ENCODE results near the gene CCL18.
"Not testable (repeated sequence)": the region's sequence is repeated elsewhere in the genome, so short reads cannot be mapped to it uniquely, and the experiment has no call there.

Gene CCL18

GRCh38 chr17:36085765-36086164 is 21.7 kb downstream of the CCL18 start:
- Histone ChIP-seq H3K4me3 (ENCODE audit: insufficient read depth in 1 of 2, low read depth in 1 of 2, low read length in 2 of 2) (no peak overlapping the region), H3K18ac (ENCODE audit: low read depth in 1 of 2, low read length in 2 of 2) (no peak overlapping the region), H2AFZ (ENCODE audit: low read depth, low read length) (no peak overlapping the region), H2BK15ac (ENCODE audit: low read depth, poor library complexity, severe bottlenecking) (no peak overlapping the region), H3K9ac (ENCODE audit: low read length) (no peak overlapping the region), H2BK120ac (ENCODE audit: low read depth, low read length) (no peak overlapping the region), H3K79me1 (replicated peaks; ENCODE audit: low read length, poor library complexity, severe bottlenecking) (no peaks in the 10 kb centered on the region), H3K23ac (ENCODE audit: low read length in 2 of 2) (no peak overlapping the region), H2BK12ac (ENCODE audit: low read length in 2 of 2) (no peak overlapping the region), H3K4me1 (ENCODE audit: control insufficient read depth, insufficient read depth, low read depth, low read length) (no peaks in the 10 kb centered on the region), H4K8ac (ENCODE audit: low read length) (no peak overlapping the region), H4K91ac (ENCODE audit: low read length) (no peak overlapping the region), H3K27ac (ENCODE audit: low read length, poor library complexity, severe bottlenecking) (no peak overlapping the region), H3K36me3 (ENCODE audit: control insufficient read depth in 1 of 2, insufficient read depth in 2 of 2, low read depth in 1 of 2, low read length in 2 of 2) (no peaks in the 10 kb centered on the region), H3K9me3 (ENCODE audit: control insufficient read depth, low read length) (no peaks in the 10 kb centered on the region), H2AK5ac (ENCODE audit: low read length, severe bottlenecking) (no peak overlapping the region), H2BK5ac (ENCODE audit: low read depth, low read length, poor library complexity, severe bottlenecking) (no peak overlapping the region), H3K14ac (ENCODE audit: low read length in 2 of 2) (no peak overlapping the region), H3K4ac (ENCODE audit: low read depth in 1 of 2, low read length in 2 of 2) (no peak overlapping the region), H3K27me3 (ENCODE audit: control insufficient read depth in 1 of 2, insufficient read depth in 1 of 2, low read length in 2 of 2) (no peaks in the 10 kb centered on the region), H3K4me2 (ENCODE audit: low read length, poor library complexity, severe bottlenecking) (no peak overlapping the region)
- DNase-seq: no peak
- 50% methylated on average over 1 of the region's 1 CpG for WGBS

DNA sequence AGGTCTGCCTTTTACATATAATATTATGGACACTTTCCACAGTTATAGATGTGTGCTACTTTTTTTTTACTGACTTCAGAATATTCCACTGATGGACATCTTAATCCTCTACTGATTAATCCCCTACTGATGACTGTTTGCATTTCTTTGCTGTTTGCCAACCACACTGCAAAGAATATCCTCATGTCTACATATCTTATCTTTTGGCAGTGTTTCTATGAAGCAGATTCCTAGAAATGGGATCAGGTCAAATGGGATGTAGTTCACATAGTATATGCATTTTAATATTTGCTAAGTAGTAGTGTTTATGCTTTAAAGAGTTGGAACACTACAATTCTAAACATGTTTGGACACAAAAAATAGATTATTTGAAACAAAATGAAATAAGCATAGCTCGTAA is 22.7 kb downstream of the CCL18 start:
- 94% methylated on average over 1 of the region's 1 CpG for WGBS
- H2BK12ac ChIP-seq (ENCODE audit: low read length in 2 of 2): no peak overlapping the region
- H2AFZ ChIP-seq (ENCODE audit: low read depth, low read length): no peak overlapping the region
- H3K79me1 ChIP-seq (replicated peaks; ENCODE audit: low read length, poor library complexity, severe bottlenecking): no peaks in the 10 kb centered on the region
- H3K27me3 ChIP-seq (ENCODE audit: control insufficient read depth in 1 of 2, insufficient read depth in 1 of 2, low read length in 2 of 2): peaks cover 0 to 2% of the 10 kb centered on the region in 2 experiments
- no peak overlapping the region for H2BK120ac ChIP-seq (ENCODE audit: low read depth, low read length)
- no peak overlapping the region for H2AK5ac ChIP-seq (ENCODE audit: low read length, severe bottlenecking)
- H3K9me3 ChIP-seq (ENCODE audit: control insufficient read depth, low read length): no peaks in the 10 kb centered on the region
- no peak overlapping the region for H2BK5ac ChIP-seq (ENCODE audit: low read depth, low read length, poor library complexity, severe bottlenecking)
- H3K14ac ChIP-seq (ENCODE audit: low read length in 2 of 2): no peak overlapping the region
- H3K18ac ChIP-seq (ENCODE audit: low read depth in 1 of 2, low read length in 2 of 2): no peak overlapping the region
- H2BK15ac ChIP-seq (ENCODE audit: low read depth, poor library complexity, severe bottlenecking): no peak overlapping the region
- no peaks in the 10 kb centered on the region for H3K4me1 ChIP-seq (ENCODE audit: control insufficient read depth, insufficient read depth, low read depth, low read length)
- H3K27ac ChIP-seq (ENCODE audit: low read length, poor library complexity, severe bottlenecking): no peak overlapping the region
- no peak overlapping the region for H3K23ac ChIP-seq (ENCODE audit: low read length in 2 of 2)
- H3K4me2 ChIP-seq (ENCODE audit: low read length, poor library complexity, severe bottlenecking): no peak overlapping the region
- H3K4ac ChIP-seq (ENCODE audit: low read depth in 1 of 2, low read length in 2 of 2): no peak overlapping the region
- DNase-seq: no peak
- H3K36me3 ChIP-seq (ENCODE audit: control insufficient read depth in 1 of 2, insufficient read depth in 2 of 2, low read depth in 1 of 2, low read length in 2 of 2): no peaks in the 10 kb centered on the region
- no peak overlapping the region for H3K9ac ChIP-seq (ENCODE audit: low read length)
- H4K91ac ChIP-seq (ENCODE audit: low read length): no peak overlapping the region
- no peak overlapping the region for H4K8ac ChIP-seq (ENCODE audit: low read length)
- no peak overlapping the region for H3K4me3 ChIP-seq (ENCODE audit: insufficient read depth in 1 of 2, low read depth in 1 of 2, low read length in 2 of 2)

DNA sequence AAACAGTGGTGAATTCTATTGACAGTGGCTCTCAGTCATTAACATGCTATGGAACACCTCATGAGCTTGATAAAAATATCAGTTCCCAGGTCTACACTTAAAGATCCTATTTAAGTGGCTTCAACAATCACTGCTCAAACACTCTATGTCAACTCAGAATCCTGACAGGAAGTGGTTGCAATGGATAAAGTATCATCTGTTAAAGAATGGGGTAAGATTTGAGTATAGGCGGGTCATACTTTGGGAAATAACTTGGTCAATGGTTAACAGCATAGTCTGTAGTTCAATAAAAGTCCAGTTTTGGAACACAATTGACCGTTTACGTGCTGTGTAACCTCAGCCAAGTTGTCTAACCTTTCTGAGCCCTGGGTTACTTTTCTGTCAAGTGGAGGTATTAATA is 23.4 kb downstream of the CCL18 start:
- not testable (repeated sequence) for H2BK15ac ChIP-seq (ENCODE audit: low read depth, poor library complexity, severe bottlenecking); H3K4me2 ChIP-seq (ENCODE audit: low read length, poor library complexity, severe bottlenecking); H3K27me3 ChIP-seq (ENCODE audit: control insufficient read depth in 1 of 2, insufficient read depth in 1 of 2, low read length in 2 of 2); H3K27ac ChIP-seq (ENCODE audit: low read length, poor library complexity, severe bottlenecking); H3K18ac ChIP-seq (ENCODE audit: low read depth in 1 of 2, low read length in 2 of 2); H3K36me3 ChIP-seq (ENCODE audit: control insufficient read depth in 1 of 2, insufficient read depth in 2 of 2, low read depth in 1 of 2, low read length in 2 of 2); H3K4me1 ChIP-seq (ENCODE audit: control insufficient read depth, insufficient read depth, low read depth, low read length); H2BK120ac ChIP-seq (ENCODE audit: low read depth, low read length); H3K14ac ChIP-seq (ENCODE audit: low read length in 2 of 2); DNase-seq; H3K4ac ChIP-seq (ENCODE audit: low read depth in 1 of 2, low read length in 2 of 2); H2BK5ac ChIP-seq (ENCODE audit: low read depth, low read length, poor library complexity, severe bottlenecking); H2AK5ac ChIP-seq (ENCODE audit: low read length, severe bottlenecking); H4K8ac ChIP-seq (ENCODE audit: low read length); H3K4me3 ChIP-seq (ENCODE audit: insufficient read depth in 1 of 2, low read depth in 1 of 2, low read length in 2 of 2); H2AFZ ChIP-seq (ENCODE audit: low read depth, low read length); H4K91ac ChIP-seq (ENCODE audit: low read length); H3K9ac ChIP-seq (ENCODE audit: low read length); H3K23ac ChIP-seq (ENCODE audit: low read length in 2 of 2); H3K9me3 ChIP-seq (ENCODE audit: control insufficient read depth, low read length); H3K79me1 ChIP-seq (replicated peaks; ENCODE audit: low read length, poor library complexity, severe bottlenecking); H2BK12ac ChIP-seq (ENCODE audit: low read length in 2 of 2)
- WGBS: no CpG with 5 or more reads among the region's 3 CpGs

DNA sequence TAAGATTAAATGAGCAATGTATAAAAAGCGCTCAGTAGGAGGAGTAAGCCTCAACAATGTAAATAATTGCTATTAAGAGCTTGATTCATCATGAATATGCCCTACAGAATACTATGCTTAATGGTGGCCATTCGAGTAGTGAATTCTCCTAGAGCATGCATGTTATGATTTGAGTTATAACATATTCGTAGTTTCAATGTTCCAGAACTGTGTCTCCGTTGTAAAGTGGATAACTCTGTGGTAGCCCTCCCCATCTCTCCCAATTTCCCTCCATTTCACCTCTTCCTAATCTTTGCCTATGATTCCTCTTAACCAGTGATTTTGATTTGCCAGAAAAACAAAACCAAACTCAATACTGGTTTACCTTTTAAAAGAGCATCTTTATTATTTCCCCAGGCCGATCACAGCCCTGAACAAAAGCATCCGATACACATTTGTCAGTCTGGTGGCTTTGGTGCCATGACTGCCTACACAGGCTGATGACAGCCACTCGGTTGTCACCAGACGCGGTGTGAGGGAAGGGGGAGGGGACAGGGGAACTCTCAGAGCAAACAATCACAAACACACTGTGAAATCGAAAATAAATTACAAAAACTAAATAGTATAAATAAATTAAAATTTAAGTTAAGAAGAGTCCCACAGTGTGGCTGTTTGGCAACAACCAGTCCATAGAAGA is 24.0 kb downstream of the CCL18 start:
- H3K14ac ChIP-seq (ENCODE audit: low read length in 2 of 2); H3K18ac ChIP-seq (ENCODE audit: low read depth in 1 of 2, low read length in 2 of 2); H3K4ac ChIP-seq (ENCODE audit: low read depth in 1 of 2, low read length in 2 of 2); H3K4me3 ChIP-seq (ENCODE audit: insufficient read depth in 1 of 2, low read depth in 1 of 2, low read length in 2 of 2); H3K9me3 ChIP-seq (ENCODE audit: control insufficient read depth, low read length); H4K91ac ChIP-seq (ENCODE audit: low read length); H3K23ac ChIP-seq (ENCODE audit: low read length in 2 of 2); DNase-seq; H3K27ac ChIP-seq (ENCODE audit: low read length, poor library complexity, severe bottlenecking); H3K79me1 ChIP-seq (replicated peaks; ENCODE audit: low read length, poor library complexity, severe bottlenecking); H3K4me1 ChIP-seq (ENCODE audit: control insufficient read depth, insufficient read depth, low read depth, low read length); H2BK120ac ChIP-seq (ENCODE audit: low read depth, low read length); H3K27me3 ChIP-seq (ENCODE audit: control insufficient read depth in 1 of 2, insufficient read depth in 1 of 2, low read length in 2 of 2); H2BK5ac ChIP-seq (ENCODE audit: low read depth, low read length, poor library complexity, severe bottlenecking); H2AFZ ChIP-seq (ENCODE audit: low read depth, low read length); H4K8ac ChIP-seq (ENCODE audit: low read length); H2BK12ac ChIP-seq (ENCODE audit: low read length in 2 of 2); H3K9ac ChIP-seq (ENCODE audit: low read length); H3K4me2 ChIP-seq (ENCODE audit: low read length, poor library complexity, severe bottlenecking); H2AK5ac ChIP-seq (ENCODE audit: low read length, severe bottlenecking); H3K36me3 ChIP-seq (ENCODE audit: control insufficient read depth in 1 of 2, insufficient read depth in 2 of 2, low read depth in 1 of 2, low read length in 2 of 2); H2BK15ac ChIP-seq (ENCODE audit: low read depth, poor library complexity, severe bottlenecking): not testable (repeated sequence)
- 90% methylated on average over 4 of the region's 10 CpGs for WGBS

Measured in mesenchymal stem cell (in vitro differentiated cells and primary cell).